Right lobe of liver (tissue), 4 donors: ENCODE data around the gene ITM2C.

Source experiments
- POLR2A ChIP-seq: fragments of 450-650 bp; IDR thresholded peaks from one replicate; pipeline ENCODE4 v1.6.1; 2017; ENCODE audit warnings: antibody characterized with exemption, mild to moderate bottlenecking
- TF ChIP-seq, protein P1 (sequence below), 4 donors: fragments of 200-600 bp in 3 of 4; fragments of 450-650 bp in 1 of 4; IDR thresholded peaks; one replicate each; pipeline versions ENCODE4 v1.5.1 to v1.8.0; 2016 to 2022; ENCODE audit warnings: antibody characterized with exemption in 4 of 4, mild to moderate bottlenecking in 2 of 4
- donor health status: DM: no; HTN: no; CAD: no.
- donor health status: DM: no; HTN: no; CAD: no.
- donor health status: DM: no; HTN: yes; CAD: no.

DNA sequence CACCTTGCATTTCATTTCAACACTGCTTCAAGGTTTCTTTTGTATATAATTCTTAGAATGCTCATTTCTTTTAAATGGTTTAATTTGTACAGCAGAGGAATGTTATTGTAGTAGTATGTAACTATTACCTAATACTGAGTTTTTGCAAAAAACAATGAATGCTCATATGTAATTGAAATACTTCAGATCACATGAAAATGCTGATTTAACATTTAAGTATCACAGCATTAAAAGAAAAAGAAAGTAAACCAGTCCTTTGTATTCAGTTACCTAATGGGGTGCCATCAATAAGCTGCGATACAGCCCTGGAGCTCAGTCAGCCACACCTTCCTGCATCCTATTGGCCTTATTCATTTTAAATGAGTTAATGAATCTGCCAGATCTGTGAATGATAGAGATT is 45.3 kb upstream of the ITM2C start:
- TF ChIP-seq, protein P1, sequence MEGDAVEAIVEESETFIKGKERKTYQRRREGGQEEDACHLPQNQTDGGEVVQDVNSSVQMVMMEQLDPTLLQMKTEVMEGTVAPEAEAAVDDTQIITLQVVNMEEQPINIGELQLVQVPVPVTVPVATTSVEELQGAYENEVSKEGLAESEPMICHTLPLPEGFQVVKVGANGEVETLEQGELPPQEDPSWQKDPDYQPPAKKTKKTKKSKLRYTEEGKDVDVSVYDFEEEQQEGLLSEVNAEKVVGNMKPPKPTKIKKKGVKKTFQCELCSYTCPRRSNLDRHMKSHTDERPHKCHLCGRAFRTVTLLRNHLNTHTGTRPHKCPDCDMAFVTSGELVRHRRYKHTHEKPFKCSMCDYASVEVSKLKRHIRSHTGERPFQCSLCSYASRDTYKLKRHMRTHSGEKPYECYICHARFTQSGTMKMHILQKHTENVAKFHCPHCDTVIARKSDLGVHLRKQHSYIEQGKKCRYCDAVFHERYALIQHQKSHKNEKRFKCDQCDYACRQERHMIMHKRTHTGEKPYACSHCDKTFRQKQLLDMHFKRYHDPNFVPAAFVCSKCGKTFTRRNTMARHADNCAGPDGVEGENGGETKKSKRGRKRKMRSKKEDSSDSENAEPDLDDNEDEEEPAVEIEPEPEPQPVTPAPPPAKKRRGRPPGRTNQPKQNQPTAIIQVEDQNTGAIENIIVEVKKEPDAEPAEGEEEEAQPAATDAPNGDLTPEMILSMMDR (IDR thresholded peaks at IDR 0.05), result no peak
- TF ChIP-seq POLR2A, result no peak
